ENCODE measurements around the gene IGLL1.

The IGLL1 gene

DNA sequence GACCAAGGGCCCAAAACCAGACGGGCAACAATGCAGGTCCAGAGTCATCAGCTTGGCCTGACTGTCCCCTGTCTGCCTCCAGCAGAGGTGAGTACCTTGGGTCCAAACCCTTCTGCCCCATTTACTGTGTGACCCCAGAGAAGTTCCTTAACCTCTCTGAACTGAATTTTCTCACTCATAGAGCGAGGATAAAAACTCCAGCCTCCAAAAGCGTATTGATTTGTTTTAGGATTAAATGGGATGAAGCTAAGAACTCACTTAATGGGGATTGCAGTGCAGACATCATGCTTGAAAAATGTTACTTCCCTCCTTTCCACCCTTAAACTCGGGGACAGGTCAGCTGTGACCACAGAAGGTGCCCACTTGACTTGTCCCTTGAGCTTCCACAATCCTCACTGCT, 22.6 kb downstream of the IGLL1 start:
- Histone ChIP-seq H3K9me2 (replicated peaks; ENCODE audit: insufficient read depth, low read length) (no peaks in the 10 kb centered on the region), H3K9ac (ENCODE audit: low read length) (no peak overlapping the region), H3K4me2 (ENCODE audit: low read depth, low read length, poor library complexity, severe bottlenecking) (no peak overlapping the region), H3K9me3 (ENCODE audit: insufficient read depth, low read length) (no peaks in the 10 kb centered on the region), H2AFZ (ENCODE audit: low read depth, low read length, severe bottlenecking) (no peak overlapping the region), H3K27ac (ENCODE audit: low read depth, low read length) (no peak overlapping the region), H3K27me3 (ENCODE audit: low read length) (no peaks in the 10 kb centered on the region), H3K79me2 (ENCODE audit: insufficient read depth, low read length) (no peaks in the 10 kb centered on the region), H3F3A (ENCODE audit: insufficient read depth) (no peaks in the 10 kb centered on the region), H3K4me3 (ENCODE audit: insufficient read depth, low read length, poor library complexity, severe bottlenecking) (no peak overlapping the region), H4K20me1 (ENCODE audit: low read depth, low read length) (no peaks in the 10 kb centered on the region), H3K36me3 (ENCODE audit: low read length) (no peaks in the 10 kb centered on the region)
- no peak for TF ChIP-seq EZH2phosphoT487 (conservative IDR thresholded peaks at IDR 0.05; ENCODE audit: low read length)
- TF ChIP-seq, protein P1, sequence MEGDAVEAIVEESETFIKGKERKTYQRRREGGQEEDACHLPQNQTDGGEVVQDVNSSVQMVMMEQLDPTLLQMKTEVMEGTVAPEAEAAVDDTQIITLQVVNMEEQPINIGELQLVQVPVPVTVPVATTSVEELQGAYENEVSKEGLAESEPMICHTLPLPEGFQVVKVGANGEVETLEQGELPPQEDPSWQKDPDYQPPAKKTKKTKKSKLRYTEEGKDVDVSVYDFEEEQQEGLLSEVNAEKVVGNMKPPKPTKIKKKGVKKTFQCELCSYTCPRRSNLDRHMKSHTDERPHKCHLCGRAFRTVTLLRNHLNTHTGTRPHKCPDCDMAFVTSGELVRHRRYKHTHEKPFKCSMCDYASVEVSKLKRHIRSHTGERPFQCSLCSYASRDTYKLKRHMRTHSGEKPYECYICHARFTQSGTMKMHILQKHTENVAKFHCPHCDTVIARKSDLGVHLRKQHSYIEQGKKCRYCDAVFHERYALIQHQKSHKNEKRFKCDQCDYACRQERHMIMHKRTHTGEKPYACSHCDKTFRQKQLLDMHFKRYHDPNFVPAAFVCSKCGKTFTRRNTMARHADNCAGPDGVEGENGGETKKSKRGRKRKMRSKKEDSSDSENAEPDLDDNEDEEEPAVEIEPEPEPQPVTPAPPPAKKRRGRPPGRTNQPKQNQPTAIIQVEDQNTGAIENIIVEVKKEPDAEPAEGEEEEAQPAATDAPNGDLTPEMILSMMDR (IDR thresholded peaks at IDR 0.05; ENCODE audit: insufficient read depth, low read length, poor library complexity, severe bottlenecking) = no peak

DNA sequence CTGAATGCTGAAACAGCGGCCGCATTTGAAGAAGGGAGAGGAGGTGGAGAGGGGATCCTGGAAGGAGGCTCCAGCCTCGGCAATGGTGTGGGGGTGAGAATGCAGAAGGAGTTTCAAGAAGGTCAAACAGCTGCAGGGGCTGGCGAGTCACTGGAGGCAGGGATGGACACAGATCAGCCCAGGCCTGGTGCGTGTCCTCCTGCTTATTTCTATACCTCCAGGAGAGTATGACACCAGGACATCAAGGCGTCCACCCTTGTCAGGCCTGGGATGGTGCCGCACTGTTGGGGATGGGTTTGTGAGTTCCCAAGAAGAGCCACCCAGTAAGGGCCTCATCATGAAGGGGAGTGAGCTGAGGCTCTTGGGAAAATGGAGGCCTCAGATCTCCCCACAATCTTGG, 23.1 kb downstream of the IGLL1 start:
- Histone ChIP-seq H3K4me2 (ENCODE audit: low read depth, low read length, poor library complexity, severe bottlenecking) (no peak overlapping the region), H3K79me2 (ENCODE audit: insufficient read depth, low read length) (no peaks in the 10 kb centered on the region), H3K36me3 (ENCODE audit: low read length) (no peaks in the 10 kb centered on the region), H3K4me3 (ENCODE audit: insufficient read depth, low read length, poor library complexity, severe bottlenecking) (no peak overlapping the region), H3F3A (ENCODE audit: insufficient read depth) (no peaks in the 10 kb centered on the region), H3K9me2 (replicated peaks; ENCODE audit: insufficient read depth, low read length) (no peaks in the 10 kb centered on the region), H3K27me3 (ENCODE audit: low read length) (no peaks in the 10 kb centered on the region), H3K27ac (ENCODE audit: low read depth, low read length) (no peak overlapping the region), H4K20me1 (ENCODE audit: low read depth, low read length) (no peaks in the 10 kb centered on the region), H3K9me3 (ENCODE audit: insufficient read depth, low read length) (no peaks in the 10 kb centered on the region), H3K9ac (ENCODE audit: low read length) (no peak overlapping the region), H2AFZ (ENCODE audit: low read depth, low read length, severe bottlenecking) (no peak overlapping the region)
- TF ChIP-seq, protein P1 (IDR thresholded peaks at IDR 0.05; ENCODE audit: insufficient read depth, low read length, poor library complexity, severe bottlenecking) = no peak
- TF ChIP-seq EZH2phosphoT487 (conservative IDR thresholded peaks at IDR 0.05; ENCODE audit: low read length) = no peak

DNA sequence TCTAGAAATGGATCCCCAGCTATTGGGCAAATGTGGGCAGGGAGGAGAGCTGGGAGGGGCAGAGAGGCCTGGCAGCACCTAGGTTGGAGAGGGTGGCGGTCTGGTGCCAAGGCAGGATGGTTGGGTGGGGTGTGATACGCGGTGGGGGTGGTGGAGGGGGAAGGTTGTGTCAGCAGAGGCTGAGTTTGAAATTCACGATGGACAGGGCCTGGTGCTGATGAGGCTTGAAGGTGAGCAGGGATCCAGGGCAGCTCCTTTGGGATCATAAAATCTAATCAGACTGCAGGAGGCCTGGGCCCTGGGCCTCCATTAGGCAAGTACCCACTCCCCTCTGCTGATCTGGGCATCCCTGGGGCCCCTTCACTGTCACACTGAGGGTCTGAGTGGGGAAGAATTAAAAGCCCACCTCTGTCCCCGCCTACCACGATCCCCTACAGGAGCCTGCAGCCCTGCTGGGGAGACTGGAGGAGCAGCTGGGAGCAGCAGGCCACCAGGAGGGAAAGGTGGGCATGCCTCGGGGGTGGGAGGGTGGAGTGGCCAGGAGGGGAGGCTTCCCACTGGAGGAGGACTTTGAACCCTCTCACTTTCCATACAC, 24.0 kb downstream of the IGLL1 start:
- Histone ChIP-seq H3K4me3 (ENCODE audit: insufficient read depth, low read length, poor library complexity, severe bottlenecking) (no peak overlapping the region), H3K9me3 (ENCODE audit: insufficient read depth, low read length) (no peaks in the 10 kb centered on the region), H2AFZ (ENCODE audit: low read depth, low read length, severe bottlenecking) (no peak overlapping the region), H3K36me3 (ENCODE audit: low read length) (no peaks in the 10 kb centered on the region), H4K20me1 (ENCODE audit: low read depth, low read length) (no peaks in the 10 kb centered on the region), H3K79me2 (ENCODE audit: insufficient read depth, low read length) (no peaks in the 10 kb centered on the region), H3F3A (ENCODE audit: insufficient read depth) (no peaks in the 10 kb centered on the region), H3K4me2 (ENCODE audit: low read depth, low read length, poor library complexity, severe bottlenecking) (no peak overlapping the region), H3K9ac (ENCODE audit: low read length) (no peak overlapping the region), H3K9me2 (replicated peaks; ENCODE audit: insufficient read depth, low read length) (no peaks in the 10 kb centered on the region), H3K27ac (ENCODE audit: low read depth, low read length) (no peak overlapping the region), H3K27me3 (ENCODE audit: low read length) (no peaks in the 10 kb centered on the region)
- no peak for TF ChIP-seq EZH2phosphoT487 (conservative IDR thresholded peaks at IDR 0.05; ENCODE audit: low read length)
- TF ChIP-seq, protein P1 (IDR thresholded peaks at IDR 0.05; ENCODE audit: insufficient read depth, low read length, poor library complexity, severe bottlenecking) = no peak
